Activated CD4-positive, alpha-beta T cell treated with anti-CD3 and anti-CD28 coated beads for 4 hours (primary cell): ENCODE measurements around the gene MYOC.
"Not testable (repeated sequence)": the region's sequence is repeated elsewhere in the genome, so short reads cannot be mapped to it uniquely, and the experiment has no call there.

ENCODE experiments used
- DNase-seq, 2 donors: peaks; one replicate each; pipeline ENCODE4 v3.0.0-alpha.2; 2020

Gene MYOC

DNA sequence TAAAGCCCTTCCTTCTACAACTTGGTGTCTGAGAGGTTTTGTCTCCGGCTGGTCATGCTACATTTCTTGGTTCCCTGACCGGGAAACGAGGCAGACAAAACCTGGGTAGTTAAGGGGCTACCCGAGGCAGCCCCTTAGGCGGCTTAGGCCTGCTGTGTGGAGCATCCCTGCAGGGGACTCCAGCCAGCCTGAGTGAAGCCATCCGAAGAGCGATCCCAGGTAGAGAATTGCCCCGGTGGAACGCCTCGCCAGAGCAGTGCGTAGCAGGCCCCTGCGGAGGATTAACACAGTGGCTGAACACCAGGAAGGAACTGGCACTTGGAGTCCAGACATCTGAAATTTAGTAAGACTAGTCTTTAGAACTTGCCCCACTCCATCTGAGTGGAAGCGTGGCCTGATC is 51.6 kb downstream of the MYOC start:
- DNase-seq, result no peak

DNA sequence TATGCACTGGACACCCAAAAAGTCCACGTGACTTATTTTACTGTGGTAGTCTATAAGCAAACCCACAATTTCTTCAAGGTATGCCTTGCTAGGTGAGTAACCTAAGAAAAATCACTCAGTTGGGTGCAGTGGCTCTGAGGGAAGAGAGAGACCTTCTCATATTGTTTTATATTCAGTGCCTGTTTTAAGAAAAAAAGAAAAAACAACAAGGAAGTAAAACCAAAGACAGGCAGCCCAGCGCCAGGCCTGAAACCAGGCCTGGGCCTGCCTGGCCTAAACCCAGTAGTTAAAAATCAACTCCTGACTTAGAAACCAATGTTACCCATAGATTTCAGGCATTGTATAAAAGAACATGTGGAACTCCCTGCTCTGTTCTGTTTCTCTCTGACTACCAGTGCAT is 52.2 kb downstream of the MYOC start:
- not testable (repeated sequence) for DNase-seq

DNA sequence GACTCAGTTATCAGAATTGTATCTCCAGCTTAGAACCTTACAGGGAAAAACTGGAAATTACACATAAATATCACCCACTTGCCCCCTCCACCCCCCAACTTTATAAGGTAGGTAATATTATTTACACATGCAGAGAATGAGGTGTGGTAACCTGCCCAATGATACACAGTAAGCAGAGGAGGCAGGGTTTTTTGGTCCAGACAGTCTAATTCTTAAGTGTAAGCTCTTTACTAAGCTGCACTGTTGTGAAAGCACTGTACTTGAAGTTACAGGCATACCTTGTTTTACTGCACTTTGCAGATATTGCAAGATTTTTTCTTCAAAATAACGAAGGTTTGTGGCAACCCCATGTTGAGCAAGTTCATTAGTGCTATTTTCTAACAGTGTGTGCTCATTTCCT is 55.3 kb downstream of the MYOC start:
- DNase-seq, result no peak

DNA sequence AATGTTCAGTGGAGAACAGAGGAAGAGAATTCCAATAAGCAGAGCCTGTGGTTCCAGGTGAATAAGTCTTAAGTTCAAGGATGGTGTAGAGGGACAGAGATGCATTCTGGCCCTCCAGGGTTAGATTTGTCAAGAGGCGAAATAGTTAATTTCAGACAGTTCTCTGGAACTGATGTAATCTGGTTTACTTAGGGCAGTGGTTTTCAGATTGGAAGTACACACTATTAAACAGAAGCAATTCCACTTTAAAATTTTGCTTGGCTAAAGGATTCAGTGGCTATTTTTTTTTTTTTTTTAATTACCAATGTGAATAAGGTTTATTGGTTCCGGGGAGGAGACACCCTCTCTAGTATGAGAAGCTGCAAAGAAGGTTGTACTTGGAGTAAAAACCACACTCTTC is 55.8 kb downstream of the MYOC start:
- DNase-seq, result no peak

DNA sequence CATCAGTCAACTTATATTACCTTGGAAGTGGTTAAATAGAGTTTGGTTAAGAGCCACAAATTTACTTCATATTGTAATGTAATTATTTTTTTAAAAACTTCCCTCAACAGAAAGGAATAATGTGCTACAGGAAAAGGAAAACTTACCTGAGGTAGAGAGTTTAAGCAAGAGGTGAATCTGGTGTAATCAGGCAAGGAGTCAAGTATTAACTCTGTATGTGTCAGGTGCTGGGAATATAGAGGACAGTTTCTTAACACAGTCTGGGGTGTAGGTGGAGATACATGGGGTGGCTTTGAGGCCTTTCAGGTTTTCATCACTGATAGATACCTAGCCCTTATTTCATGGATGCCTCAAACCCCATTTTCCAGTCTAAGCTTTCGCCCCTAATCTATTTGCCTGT is 56.4 kb downstream of the MYOC start:
- no peak for DNase-seq

DNA sequence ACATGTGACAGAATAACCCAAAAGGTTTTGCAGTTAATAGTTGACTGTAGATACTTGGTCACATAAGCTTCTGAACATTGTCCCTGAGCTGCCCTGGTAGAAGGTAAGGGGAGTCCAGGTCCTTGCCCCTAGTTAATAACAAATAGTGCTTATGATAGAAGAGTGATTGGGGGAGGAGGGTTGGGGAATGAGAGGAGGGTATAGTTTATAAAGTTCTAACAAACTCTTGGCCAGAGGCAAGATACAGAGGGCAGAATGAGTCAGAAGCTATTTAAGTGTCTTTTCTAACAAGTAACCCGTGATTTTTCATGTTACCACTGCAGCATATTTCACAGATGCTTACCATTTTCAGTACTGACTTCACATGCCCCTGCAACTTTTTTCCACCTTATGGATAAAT is 57.2 kb downstream of the MYOC start:
- DNase-seq, result no peak

DNA sequence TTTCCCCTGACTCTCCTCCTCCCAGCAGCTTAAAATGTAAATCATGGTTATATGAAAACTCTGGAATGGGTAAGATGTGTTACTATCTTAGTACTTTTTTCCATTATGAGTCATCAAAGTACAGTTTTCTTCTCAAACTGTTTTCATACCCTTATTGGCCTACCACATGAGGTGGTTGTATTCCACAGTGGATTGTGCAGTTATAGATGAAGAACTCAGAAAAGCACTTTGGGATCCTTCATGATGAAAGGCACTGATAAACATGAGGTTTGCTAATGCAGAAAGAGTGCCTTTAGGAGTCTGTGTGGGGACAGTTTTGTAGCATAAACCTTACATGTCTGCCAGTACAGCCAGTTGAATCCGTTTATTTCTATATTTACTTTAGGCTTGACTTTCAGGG is 62.5 kb downstream of the MYOC start:
- DNase-seq, result no peak

DNA sequence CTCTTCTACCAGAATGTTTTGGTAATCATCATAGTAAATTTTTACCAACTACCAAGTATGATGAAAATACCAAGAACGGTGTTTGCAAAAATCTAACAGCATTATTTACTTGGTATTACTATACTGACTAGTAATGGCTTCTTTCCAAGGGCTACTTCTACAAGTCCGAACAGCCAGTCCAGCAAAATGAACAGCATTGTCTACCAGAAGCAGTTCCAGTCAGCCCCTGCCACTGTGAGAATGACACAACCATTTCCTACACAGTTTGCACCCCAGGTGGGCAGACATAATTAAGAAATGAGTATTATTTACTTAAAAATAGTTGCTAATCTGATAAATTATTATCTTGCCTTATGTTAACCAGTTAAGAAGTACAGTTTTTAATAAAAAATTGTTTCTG is 64.3 kb downstream of the MYOC start:
- no peak for DNase-seq

DNA sequence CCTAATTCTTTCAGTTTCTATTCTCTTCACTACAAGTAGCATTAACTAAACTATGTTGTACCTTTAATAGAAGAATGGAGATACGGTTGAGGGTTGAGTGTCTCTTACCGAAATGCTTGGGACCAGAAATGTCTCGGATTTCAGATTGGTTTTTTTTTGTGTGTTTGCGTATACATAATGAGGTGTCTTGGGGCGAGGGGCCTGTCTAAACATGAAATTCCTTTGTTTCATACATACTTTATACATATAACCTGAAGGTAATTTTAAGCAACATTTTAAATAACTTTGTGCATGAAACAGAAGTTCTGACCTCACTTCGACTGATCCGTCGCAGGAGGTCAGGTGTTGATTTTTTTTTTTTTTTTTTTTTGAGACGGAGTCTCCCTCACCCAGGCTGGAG is 66.8 kb downstream of the MYOC start:
- no peak for DNase-seq
